ENCODE data around the gene RTN4IP1.

GRCh38 chr6:106558364-106558763, 70.9 kb downstream of the RTN4IP1 start:
- TF ChIP-seq CTCF (IDR thresholded peaks at IDR 0.05): no peak
- TF ChIP-seq EP300 (IDR thresholded peaks at IDR 0.05; ENCODE audit: low read depth): no peak
- no peak for TF ChIP-seq POLR2A (IDR thresholded peaks at IDR 0.05)
- no peak for TF ChIP-seq POLR2AphosphoS5 (IDR thresholded peaks at IDR 0.05)

Measured in transverse colon (tissue), 4 donors.